HG02798 (cell line): ENCODE measurements around the gene UPK3BL2.
A peak's percentile ranks its signal among the peaks of the same experiment; 100 is the strongest.
"Not testable (repeated sequence)": the region's sequence is repeated elsewhere in the genome, so short reads cannot be mapped to it uniquely, and the experiment has no call there.

Source experiments
- ATAC-seq: cut with Tn5 transposase; IDR thresholded peaks from one replicate; pipeline ENCODE4 v1.9.1; 2021; ENCODE audit warnings: mild to moderate bottlenecking; ENCODE audit not compliant: unreplicated experiment, poor library complexity

UPK3BL2 gene, protein sequence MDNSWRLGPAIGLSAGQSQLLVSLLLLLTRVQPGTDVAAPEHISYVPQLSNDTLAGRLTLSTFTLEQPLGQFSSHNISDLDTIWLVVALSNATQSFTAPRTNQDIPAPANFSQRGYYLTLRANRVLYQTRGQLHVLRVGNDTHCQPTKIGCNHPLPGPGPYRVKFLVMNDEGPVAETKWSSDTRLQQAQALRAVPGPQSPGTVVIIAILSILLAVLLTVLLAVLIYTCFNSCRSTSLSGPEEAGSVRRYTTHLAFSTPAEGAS

DNA sequence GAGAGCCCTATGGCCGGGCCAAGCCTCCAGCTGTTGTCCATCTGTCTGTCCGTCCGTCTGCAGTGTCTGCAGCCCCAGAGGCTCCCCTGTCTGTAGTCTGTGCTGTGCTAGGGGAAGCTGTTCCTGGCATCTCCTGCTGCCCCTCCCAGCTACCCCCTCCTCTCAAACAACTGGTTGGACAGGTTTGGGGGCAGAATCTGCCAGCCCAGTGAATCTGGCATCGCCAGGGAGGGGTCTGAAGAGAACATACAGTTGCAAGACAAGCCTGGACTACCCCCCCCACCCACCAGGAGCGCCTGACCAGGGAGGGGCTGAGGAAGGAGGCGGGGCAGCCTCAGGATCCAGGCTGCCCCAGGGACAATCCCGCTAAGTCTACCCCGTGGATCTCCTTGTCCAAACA lies at the start of gene UPK3BL2:
TSS of gene UPK3BL2 (minus strand) at position 101 of the 400 bp plus-strand sequence. CDS start at position 41, 60 bp downstream.
- not testable (repeated sequence) for ATAC-seq

DNA sequence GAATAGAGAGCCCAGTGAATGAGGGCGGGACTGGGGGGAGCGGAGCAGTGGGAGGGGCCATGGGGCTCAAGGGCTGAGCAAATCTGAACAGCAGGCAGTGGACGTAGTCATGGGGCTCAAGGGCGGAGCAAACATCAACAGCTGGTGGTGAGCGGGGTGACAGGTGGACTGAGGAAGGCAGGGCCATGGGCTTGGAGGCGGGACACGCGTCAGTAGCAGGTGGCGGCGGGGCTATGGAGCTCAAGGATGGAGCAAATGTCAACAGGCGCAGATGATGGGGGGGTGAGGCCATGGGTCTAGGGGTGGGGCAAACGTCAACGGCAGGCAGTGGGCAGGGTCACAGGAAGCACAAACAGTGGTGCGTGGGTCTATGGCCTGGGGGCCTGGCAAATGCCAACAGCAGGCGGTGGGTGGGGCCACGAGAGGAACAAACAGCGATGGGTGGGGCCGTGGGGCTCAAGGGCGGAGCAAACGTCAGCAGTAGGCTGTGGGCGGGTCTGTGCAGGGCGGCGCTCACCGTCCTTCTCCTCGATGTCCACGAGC lies 49.1 kb upstream of the UPK3BL2 start:
- ATAC-seq = peak; percentile 57

GRCh38 chr7:102589857-102590256 lies 46.4 kb upstream of the UPK3BL2 start:
- peak; percentile 43 for ATAC-seq

GRCh38 chr7:102583495-102583894 lies 40.0 kb upstream of the UPK3BL2 start:
- not testable (repeated sequence) for ATAC-seq

- not testable (repeated sequence) for ATAC-seq
These were observed 38.2 kb upstream of the UPK3BL2 start for GRCh38 chr7:102581722-102582121.

GRCh38 chr7:102578486-102578885 lies 35.0 kb upstream of the UPK3BL2 start:
- not testable (repeated sequence) for ATAC-seq

GRCh38 chr7:102577315-102578240 lies 34.1 kb upstream of the UPK3BL2 start:
- not testable (repeated sequence) for ATAC-seq

GRCh38 chr7:102576363-102576762 lies 32.9 kb upstream of the UPK3BL2 start:
- not testable (repeated sequence) for ATAC-seq

GRCh38 chr7:102574607-102575006 lies 31.1 kb upstream of the UPK3BL2 start:
- ATAC-seq = not testable (repeated sequence)

DNA sequence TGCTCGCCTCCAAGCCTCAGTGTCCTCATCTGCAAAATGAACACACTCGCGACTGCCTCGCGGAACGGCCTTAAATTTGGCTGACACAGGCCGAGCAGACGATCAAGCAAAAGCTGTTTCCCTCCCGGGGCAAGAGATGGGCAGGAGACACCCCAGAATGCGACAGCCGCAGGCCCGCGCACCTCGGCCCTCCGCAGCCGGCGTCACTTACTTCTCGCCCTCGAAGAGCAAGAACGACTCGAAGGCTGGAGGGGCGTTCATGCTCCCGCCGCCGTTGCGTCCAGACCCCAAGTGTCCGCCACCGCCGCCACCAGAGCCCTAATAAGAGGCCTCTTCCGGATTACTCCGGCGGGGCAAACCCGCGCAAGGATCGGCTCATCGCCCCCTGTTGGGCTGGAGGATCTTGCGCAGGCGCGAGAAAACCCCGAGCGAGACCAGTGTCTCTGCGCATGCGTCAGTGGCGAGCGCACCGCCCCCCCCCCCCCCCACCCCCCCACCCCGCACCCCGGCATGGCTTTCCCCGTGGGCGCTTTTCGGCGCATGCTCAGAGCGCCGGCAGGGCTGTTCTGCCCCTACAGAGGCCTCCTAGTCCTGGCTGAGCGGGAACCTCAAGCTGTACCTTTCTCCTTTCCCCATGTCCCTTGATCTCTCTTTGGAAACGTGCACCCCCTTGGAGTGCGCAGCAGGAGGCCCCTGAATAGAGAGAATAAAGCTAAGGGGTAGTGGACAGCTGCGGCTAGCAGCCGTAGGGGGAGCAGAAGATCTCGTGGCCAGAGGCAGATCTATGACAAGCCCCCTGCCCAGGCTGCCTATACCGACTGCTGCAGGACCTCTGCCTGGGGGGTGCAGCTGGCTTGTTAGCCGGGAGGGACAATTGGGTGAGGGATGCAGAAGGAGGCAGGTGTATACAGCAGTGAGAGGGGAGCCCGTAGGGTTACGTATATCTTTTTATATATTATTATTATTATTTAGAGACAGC lies 29.1 kb upstream of the UPK3BL2 start, which contains the start of gene POLR2J3:
TSS of gene POLR2J3 (minus strand) at position 323 of the 979 bp plus-strand sequence. CDS start at position 261, 62 bp downstream.
- ATAC-seq = peak; percentile 97

DNA sequence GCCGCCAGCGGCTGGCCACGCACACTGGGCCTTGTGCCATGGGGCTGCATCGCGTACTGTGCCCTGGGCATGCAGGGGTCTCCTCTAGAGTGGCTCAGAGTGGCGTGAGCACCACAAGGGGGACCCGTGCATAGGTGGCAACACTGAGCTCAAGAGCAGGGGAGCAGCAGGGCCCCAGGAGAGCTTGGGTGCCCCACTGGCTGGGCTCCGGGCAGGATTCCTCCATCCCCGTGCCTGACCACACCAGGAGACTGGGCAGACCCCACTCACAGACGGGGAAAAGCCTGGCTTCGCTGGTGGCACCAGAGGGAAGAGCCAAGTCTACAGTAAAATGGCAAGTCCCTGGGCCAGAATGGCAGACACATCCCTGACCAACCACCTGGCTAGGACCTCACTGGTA lies 25.1 kb upstream of the UPK3BL2 start:
- not testable (repeated sequence) for ATAC-seq

DNA sequence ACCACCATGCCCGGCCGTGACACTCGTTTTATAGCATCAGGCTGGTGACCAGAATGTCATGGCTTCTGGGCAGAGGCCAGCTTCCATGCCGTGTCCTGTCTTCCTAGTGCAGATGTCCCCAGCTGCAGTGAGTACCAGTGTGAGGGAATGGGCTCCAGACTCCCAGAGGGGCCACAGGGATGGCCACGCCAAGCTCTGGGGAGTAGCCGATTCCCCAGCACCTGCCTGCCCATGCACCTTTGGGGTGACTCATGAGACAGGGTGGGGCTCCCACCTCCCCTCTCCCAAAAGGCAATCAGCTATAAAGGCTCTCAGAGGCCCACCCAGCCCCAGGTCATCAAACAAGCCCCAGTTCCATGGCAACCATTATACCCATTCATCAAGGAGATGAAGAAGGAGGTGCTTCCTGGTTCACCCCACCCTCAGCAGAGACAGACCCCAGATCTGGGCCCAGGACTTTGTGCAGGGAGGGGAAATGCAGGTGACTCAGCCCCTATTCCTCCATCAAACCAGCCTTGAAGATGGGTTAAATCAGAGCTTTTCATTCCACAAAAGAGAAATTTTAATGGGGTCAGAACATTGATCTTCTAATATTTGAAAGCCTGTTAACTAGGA lies 7.4 kb upstream of the UPK3BL2 start, which contains the start of gene SPDYE2:
TSS of gene SPDYE2 (plus strand) at position 419 of the 615 bp plus-strand sequence. CDS start 2,030 bp downstream, outside the sequence.
- ATAC-seq = not testable (repeated sequence)

- ATAC-seq = peak; percentile 77
These were observed 2.9 kb upstream of the UPK3BL2 start for GRCh38 chr7:102546353-102546752.

DNA sequence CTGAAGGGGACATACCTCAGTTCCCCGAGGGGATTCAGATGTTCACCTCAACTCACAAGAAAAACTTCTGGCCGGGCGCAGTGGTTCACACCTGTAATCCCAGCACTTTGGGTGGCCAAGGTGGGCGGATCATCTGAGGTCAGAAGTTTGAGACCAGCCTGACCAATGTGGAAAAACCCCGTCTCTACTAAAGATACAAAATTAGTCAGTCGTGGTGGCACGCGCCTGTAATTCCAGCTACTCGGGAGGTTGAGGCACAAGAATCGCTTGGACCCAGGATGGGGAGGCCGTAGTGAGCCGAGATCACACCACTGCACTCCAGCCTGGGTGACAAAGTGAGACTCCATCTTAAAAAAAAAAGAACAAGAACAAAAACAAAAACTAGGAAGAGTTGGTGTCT lies 1.8 kb upstream of the UPK3BL2 start:
- ATAC-seq = not testable (repeated sequence)

DNA sequence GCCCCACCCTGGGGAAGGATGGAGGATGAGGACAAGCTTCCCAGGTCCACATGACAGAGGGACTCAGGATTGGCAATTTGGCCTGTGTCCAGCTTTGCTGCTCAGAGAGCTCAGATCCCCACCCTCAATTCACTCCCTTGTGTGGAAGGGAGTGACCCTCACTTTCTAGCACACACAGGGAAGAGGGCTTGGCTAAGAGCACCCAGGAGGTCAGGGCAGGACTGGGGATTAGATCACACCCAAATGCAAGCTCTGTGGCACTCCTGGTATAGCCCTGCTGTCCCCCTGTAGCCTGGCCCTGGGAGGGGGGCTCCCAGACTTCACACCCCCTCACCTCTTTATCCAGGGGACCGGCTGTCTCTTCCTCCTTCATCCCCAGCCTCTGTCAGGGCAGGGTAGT lies 876 bp upstream of the UPK3BL2 start:
- ATAC-seq = not testable (repeated sequence)

- not testable (repeated sequence) for ATAC-seq
These were observed 725 bp downstream of the UPK3BL2 start for GRCh38 chr7:102542771-102543170.

DNA sequence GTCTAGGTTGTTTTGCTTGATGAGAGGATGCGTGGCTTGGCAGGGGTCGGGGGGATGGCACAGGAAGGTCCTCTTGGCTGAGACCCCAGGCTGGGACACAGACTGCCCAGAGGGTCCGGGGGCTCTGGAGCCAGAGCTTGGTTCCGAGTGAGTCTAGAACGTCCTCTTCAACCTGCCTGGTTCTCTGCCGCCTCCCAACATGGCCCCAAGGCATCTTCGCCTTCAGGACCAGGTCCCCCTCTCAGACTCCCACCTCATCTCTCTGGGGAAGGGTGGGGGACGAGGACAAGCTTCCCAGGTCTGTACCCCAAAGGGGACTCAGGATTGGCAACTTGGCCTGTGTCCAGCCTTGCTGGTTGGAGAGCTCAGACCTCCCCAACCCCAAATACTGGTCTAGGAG lies 1.4 kb downstream of the UPK3BL2 start:
- not testable (repeated sequence) for ATAC-seq

- ATAC-seq = not testable (repeated sequence)
These were observed 2.9 kb downstream of the UPK3BL2 start for GRCh38 chr7:102540604-102541003.

DNA sequence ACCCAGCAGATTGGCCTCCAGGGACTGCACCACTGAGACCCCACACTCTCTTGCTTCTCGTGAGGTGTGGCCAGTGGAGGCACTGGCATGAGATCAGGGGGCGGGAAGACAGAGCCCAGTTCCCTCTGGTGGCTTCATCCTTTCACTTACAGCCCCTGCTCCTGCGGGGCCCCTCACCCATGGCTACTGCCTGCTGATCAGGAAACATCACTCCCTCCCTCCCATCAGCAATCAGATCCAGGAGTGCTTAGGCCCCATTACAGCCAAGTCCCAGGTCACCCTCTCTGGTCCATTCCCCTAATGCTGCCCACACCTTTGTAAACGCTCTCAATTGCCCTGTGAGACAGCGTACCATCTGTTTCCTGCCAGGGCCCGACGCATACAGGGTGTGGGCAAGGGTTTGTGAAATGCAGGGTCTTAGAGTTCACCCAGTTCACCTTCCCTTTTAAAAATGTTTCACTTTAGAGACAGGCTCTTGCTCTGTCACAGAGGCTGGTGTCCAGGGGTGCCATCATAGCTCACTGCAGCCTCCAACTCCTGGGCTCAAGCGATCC lies 8.4 kb downstream of the UPK3BL2 start:
- ATAC-seq = not testable (repeated sequence)
